ENCODE data around the gene TUBB4A. TPM values are rescaled to one million over a fixed set of nuclear protein-coding genes. Genes with fewer than 3 reads are reported as not detected.
A peak's percentile ranks its signal among the peaks of the same experiment; 100 is the strongest.

Gene TUBB4A
- total and polyA plus RNA-seq, 2 of the 8 experiments (the other 6 are each of a cell fraction or from before 2014, with no cell fraction given) = 16.8 to 30.4 TPM

DNA sequence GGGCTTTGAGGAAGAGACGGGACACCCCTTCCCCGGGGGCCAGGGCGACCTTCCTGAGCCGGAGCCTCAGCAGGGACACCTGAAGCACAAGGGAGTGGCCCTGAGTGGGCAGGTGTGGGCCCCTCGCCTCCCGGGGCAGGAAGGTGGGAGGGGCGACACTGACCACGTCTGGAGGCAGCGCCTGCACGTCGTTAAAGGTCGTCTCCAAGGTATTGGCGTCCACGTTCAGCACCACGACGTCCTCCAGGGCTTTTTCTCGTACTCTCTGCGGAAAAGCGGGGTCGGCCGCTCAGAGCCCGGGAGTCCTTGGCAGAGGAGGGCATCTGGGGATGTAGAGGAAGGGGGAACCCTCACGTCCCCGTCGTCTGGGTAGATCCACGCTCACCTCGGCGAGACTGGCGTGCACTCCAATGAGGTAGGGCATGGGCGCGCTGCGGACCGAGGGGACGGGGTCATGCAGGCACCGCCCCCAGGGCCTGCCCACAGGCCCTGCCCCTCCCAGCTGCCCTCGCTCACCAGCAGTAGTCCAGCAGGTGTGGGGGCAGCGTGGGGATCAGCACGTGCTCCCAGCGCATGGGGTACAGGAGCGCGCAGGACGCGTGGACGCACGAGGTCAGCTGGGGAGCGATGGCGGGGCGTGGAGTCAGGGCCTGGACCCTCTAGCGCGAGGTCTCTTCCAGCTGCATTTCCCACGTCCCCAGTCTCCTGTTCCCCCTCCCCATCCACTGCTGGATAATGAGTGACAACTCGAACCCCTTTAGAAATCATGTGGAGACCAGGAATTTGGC lies 26.6 kb downstream of the TUBB4A start (continued):
- no peak for TF ChIP-seq RAD21 (IDR thresholded peaks at IDR 0.05 in 1 of 2, conservative IDR thresholded peaks at IDR 0.05 in 1 of 2; ENCODE audit: low read depth in 2 of 2, low read length in 2 of 2)
- no peak for TF ChIP-seq EZH2 (IDR thresholded peaks at IDR 0.05; ENCODE audit: low read depth, low read length, severe bottlenecking)
- no peak for TF ChIP-seq SRF (IDR thresholded peaks at IDR 0.05; ENCODE audit: low read depth, low read length)
- TF ChIP-seq TAF1 (IDR thresholded peaks at IDR 0.05; ENCODE audit: low read depth, low read length) = peak; percentile 22; the same call in 1 of the 2 replicates
- no peak for TF ChIP-seq MAFK (IDR thresholded peaks at IDR 0.05; ENCODE audit: low read depth, low read length)
- TF ChIP-seq, protein P1, sequence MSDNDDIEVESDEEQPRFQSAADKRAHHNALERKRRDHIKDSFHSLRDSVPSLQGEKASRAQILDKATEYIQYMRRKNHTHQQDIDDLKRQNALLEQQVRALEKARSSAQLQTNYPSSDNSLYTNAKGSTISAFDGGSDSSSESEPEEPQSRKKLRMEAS (IDR thresholded peaks at IDR 0.05) = peak; percentile 67
- TF ChIP-seq HDAC2 (IDR thresholded peaks at IDR 0.05; ENCODE audit: borderline replicate concordance in 1 of 2, low read depth in 2 of 2, low read length in 2 of 2) = no peak; a peak in 1 of 4 replicates
- peak; percentile 82 for TF ChIP-seq CREB1 (IDR thresholded peaks at IDR 0.05)
- TF ChIP-seq KDM4A (IDR thresholded peaks at IDR 0.05; ENCODE audit: low read depth, low read length, severe bottlenecking) = peak; percentile 87
- TF ChIP-seq ASH2L (IDR thresholded peaks at IDR 0.05; ENCODE audit: low read length) = peak; percentile 71
- no peak for TF ChIP-seq EGR1 (IDR thresholded peaks at IDR 0.05; ENCODE audit: borderline replicate concordance, low read depth, low read length)
- TF ChIP-seq, protein P2, sequence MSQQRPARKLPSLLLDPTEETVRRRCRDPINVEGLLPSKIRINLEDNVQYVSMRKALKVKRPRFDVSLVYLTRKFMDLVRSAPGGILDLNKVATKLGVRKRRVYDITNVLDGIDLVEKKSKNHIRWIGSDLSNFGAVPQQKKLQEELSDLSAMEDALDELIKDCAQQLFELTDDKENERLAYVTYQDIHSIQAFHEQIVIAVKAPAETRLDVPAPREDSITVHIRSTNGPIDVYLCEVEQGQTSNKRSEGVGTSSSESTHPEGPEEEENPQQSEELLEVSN (IDR thresholded peaks at IDR 0.05) = peak; percentile 69
- no peak for TF ChIP-seq CTBP2 (IDR thresholded peaks at IDR 0.05; ENCODE audit: borderline replicate concordance, insufficient read depth, insufficient read length, low read length)

Data from H1 (cell line).